ENCODE measurements around the gene PCDHGB4.
"Not testable (repeated sequence)": the region's sequence is repeated elsewhere in the genome, so short reads cannot be mapped to it uniquely, and the experiment has no call there.

PCDHGB4 gene

DNA sequence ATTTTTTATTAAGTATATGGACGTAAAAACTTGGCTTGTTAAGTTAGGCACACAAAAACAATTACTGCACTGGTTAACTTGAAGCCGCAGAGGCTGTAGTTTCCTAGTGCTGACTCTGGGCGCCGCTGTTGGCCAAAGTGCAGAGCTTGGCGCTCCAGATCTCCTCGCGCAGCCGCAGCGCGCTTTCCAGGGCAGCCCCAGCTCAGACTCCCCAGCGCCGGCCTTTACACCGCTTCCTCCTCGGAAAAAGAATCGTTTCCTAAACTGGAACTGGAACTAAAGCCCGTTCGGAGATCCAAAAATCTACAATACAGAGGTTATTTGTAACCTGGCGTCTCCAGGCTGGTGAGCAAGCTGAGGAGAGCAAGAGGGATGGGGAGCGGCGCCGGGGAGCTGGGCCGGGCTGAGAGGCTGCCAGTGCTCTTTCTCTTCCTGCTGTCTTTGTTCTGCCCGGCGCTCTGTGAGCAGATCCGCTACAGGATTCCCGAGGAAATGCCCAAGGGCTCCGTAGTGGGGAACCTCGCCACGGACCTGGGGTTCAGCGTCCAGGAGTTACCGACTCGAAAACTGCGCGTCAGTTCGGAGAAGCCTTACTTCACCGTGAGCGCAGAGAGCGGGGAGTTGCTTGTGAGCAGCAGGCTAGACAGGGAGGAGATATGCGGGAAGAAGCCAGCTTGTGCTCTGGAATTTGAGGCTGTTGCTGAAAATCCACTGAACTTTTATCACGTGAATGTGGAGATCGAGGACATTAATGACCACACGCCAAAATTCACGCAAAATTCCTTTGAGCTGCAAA lies 10.5 kb downstream of the PCDHGB4 start, which contains the start of gene PCDHGB5:
TSS of gene PCDHGB5 (plus strand) at position 192 of the 796 bp plus-strand sequence. CDS start at position 373, 181 bp downstream.
- DNase-seq, result not testable (repeated sequence)

DNA sequence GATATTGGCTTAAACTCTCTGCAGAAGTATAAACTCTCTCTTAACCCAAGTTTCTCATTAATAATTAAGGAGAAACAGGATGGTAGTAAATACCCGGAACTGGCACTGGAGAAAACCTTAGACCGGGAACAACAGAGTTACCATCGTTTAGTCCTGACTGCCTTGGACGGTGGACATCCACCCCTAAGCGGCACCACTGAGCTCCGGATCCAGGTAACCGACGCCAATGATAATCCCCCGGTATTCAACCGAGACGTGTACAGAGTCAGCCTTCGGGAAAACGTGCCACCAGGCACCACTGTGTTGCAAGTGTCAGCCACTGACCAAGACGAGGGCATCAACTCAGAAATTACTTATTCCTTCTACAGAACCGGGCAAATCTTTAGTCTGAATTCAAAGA lies 11.1 kb downstream of the PCDHGB4 start:
- DNase-seq, result no peak

DNA sequence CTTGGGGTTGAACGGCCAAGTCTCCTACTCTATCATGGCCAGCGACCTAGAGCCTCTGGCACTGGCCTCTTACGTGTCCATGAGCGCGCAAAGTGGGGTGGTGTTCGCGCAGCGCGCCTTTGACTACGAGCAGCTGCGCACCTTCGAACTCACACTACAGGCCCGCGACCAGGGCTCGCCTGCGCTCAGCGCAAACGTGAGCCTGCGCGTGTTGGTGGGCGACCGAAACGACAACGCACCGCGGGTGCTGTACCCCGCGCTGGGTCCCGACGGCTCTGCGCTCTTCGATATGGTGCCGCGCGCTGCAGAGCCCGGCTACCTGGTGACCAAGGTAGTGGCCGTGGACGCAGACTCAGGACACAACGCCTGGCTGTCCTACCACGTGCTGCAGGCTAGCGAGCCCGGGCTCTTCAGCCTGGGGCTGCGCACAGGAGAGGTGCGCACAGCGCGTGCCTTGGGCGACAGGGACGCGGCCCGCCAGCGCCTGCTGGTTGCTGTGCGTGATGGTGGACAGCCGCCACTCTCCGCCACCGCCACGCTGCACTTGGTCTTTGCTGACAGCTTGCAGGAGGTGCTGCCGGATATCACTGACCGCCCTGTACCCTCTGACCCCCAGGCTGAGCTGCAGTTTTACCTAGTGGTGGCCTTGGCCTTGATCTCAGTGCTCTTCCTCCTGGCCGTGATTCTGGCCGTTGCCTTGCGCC lies 12.2 kb downstream of the PCDHGB4 start:
- DNase-seq, result no peak

DNA sequence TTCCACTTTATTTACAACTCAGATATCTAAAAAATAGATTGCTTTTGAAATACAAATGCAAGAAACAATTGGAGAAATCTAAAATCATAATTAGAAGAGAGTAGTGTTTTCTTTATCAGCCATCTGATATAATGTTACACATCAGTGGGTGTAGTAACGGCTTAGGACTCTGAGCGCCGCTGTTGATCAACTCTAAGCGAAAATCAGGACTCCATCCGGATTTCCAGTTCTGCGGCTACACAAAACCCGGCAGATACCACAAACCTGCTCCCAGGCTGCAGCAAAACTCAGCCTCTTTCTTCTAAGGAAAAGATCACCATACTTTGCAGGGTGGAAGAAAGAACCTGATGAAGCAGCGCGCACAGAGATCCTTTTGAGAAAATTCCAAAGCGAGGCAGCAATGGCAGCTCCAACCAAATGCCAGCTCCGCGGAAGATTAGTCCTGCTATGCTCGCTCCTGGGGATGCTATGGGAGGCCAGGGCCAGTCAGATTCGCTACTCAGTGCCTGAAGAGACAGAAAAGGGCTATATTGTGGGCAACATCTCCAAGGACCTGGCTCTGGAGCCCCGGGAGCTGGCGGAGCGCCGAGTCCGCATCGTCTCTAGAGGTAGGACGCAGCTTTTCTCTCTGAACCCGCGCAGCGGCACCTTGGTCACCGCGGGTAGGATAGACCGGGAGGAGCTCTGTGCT lies 15.2 kb downstream of the PCDHGB4 start, which contains the start of gene PCDHGA9:
TSS of gene PCDHGA9 (plus strand) at position 226 of the 691 bp plus-strand sequence. CDS start at position 401, 175 bp downstream.
- peak in 2 of 51 donors; percentile 12 to 19 for DNase-seq

DNA sequence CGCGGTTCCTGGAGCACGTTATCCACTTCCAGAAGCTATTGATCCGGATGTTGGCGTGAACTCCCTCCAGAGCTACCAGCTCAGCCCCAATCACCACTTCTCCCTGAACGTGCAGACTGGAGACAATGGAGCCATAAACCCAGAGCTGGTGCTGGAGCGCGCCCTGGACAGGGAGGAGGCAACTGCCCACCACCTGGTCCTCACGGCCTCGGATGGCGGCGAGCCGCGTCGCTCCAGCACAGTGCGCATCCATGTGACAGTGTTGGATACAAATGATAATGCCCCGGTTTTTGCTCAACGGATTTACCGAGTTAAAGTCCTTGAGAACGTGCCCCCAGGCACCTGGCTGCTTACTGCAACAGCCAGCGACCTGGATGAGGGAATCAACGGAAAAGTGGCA lies 15.9 kb downstream of the PCDHGB4 start:
- DNase-seq, result no peak

DNA sequence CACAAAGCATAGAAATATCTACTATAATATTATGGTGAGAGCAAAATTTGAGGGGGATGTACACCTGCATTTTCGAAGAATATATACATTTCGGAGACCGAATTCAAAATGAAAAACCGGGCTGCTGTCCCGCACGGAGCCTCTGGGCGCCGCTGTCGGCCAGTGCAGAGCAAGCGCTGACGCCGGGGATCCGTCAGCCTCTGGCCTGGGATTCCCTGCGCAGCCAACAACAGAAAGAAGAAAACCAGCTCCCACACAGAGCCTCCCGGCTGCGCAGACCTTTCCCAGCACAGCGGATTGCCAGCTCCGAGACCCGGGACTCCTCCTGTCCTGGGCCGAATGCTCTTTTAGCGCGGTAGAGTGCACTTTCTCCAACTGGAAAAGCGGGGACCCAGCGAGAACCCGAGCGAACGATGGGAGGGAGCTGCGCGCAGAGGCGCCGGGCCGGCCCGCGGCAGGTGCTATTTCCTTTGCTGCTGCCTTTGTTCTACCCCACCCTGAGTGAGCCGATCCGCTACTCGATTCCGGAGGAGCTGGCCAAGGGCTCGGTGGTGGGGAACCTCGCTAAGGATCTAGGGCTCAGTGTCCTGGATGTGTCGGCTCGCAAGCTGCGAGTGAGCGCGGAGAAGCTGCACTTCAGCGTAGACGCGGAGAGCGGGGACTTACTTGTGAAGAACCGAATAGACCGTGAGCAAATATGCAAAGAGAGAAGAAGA lies 20.4 kb downstream of the PCDHGB4 start, which contains the start of gene PCDHGB6:
TSS of gene PCDHGB6 (plus strand) at position 232 of the 716 bp plus-strand sequence. CDS start at position 414, 182 bp downstream.
- peak in 1 of 51 donors; percentile 9 for DNase-seq

DNA sequence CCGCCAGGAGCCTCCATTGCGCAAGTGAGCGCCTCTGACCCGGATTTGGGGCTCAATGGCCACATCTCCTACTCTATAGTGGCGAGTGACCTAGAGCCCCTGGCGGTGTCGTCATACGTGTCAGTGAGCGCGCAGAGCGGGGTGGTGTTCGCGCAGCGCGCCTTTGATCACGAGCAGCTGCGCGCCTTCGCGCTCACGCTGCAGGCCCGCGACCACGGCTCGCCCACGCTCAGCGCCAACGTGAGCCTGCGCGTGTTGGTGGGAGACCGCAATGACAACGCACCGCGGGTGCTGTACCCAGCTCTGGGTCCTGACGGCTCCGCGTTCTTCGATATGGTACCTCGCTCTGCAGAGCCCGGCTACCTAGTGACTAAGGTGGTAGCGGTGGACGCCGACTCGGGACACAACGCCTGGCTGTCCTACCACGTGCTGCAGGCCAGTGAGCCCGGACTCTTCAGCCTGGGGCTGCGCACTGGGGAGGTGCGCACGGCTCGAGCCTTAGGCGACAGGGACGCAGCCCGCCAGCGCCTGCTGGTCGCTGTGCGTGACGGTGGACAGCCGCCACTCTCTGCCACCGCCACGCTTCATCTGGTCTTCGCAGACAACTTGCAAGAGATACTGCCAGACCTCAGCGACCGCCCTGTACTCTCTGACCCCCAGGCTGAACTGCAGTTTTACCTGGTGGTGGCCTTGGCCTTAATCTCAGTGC lies 22.3 kb downstream of the PCDHGB4 start:
- DNase-seq, result no peak

DNA sequence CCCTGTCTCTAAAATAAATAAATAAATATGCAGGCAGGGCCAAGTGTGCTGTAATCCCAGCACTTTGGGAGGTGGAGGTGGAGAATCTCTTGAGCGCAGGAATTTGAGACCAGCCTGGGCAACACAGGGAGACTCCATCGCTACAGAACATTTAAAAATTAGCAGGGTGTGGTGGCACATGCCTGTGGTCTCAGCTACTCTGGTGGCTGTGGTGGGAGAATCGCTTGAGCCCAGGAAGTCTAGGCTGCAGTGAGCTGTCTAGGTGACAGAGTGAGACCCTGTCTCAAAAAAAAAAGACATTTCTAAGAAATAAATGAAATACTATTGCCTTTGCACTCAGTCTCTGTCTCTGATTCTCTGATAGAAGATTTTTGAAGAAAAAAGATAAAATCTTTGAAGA lies 24.1 kb downstream of the PCDHGB4 start:
- no peak for DNase-seq

DNA sequence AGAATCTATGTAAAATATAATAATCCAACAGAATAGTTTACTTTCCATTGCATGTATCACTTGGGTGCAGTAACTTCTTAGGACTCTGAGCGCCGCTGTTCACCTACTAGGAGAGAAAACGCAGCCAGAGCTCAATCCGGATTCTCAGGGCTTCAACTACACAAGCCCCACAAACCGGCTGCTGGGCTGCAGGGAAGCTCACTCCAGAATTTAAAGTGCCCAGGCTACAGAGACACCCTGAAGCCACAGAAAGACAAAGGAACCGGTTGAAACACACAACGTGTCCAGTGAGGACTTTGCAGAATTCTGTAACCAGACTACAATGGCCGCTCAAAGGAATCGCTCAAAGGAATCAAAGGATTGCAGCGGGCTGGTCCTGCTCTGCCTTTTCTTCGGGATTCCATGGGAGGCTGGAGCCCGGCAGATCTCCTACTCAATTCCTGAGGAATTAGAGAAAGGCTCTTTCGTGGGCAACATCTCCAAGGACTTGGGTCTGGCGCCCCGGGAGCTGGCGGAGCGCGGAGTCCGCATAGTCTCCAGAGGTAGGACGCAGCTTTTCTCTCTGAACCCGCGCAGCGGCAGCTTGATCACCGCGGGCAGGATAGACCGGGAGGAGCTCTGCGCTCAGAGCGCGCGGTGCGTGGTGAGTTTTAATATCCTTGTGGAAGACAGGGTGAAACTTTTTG lies 25.5 kb downstream of the PCDHGB4 start, which contains the start of gene PCDHGA10:
TSS of gene PCDHGA10 (plus strand) at position 134 of the 686 bp plus-strand sequence. CDS start at position 323, 189 bp downstream.
- peak in 3 of 51 donors; percentile 9 to 20 (median 10) for DNase-seq

DNA sequence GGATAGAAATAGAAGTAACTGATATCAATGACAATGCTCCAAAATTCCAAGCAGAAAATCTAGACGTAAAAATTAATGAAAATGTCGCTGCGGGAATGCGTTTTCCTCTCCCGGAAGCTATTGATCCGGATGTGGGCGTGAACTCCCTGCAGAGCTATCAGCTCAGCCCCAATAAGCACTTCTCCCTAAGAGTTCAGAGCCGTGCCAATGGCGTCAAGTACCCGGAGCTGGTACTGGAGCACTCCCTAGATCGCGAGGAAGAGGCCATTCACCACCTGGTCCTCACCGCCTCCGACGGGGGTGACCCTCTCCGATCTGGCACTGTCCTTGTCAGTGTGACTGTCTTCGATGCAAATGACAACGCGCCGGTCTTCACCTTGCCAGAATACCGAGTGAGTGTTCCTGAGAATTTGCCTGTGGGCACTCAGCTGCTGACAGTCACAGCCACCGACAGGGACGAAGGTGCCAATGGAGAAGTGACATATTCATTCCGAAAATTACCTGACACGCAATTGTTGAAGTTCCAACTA lies 26.1 kb downstream of the PCDHGB4 start:
- DNase-seq, result no peak

DNA sequence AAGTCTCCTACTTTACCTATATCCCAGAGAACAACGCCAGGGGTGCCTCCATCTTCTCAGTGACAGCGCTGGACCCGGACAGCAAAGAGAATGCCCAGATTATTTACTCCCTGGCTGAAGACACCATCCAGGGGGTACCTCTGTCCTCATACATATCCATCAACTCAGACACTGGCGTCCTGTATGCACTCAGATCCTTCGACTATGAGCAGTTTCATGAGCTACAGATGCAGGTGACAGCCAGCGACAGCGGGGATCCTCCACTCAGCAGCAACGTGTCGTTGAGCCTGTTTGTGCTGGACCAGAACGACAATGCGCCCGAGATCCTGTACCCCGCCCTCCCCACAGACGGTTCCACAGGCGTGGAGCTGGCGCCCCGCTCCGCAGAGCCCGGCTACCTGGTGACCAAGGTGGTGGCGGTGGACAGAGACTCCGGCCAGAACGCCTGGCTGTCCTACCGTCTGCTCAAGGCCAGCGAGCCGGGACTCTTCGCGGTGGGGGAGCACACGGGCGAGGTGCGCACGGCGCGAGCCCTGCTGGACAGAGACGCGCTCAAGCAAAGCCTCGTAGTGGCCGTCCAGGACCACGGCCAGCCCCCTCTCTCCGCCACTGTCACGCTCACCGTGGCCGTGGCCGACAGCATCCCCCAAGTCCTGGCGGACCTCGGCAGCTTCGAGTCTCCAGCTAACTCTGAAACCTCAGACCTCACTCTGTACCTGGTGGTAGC lies 27.2 kb downstream of the PCDHGB4 start:
- not testable (repeated sequence) for DNase-seq

DNA sequence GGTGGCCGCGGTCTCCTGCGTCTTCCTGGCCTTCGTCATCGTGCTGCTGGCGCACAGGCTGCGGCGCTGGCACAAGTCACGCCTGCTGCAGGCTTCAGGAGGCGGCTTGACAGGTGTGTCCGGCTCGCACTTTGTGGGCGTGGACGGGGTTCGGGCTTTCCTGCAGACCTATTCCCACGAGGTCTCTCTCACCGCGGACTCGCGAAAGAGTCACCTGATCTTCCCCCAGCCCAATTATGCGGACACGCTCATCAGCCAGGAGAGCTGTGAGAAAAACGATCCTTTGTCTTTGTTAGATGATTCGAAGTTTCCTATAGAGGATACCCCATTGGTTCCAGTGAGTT lies 27.7 kb downstream of the PCDHGB4 start:
- DNase-seq, result not testable (repeated sequence)

DNA sequence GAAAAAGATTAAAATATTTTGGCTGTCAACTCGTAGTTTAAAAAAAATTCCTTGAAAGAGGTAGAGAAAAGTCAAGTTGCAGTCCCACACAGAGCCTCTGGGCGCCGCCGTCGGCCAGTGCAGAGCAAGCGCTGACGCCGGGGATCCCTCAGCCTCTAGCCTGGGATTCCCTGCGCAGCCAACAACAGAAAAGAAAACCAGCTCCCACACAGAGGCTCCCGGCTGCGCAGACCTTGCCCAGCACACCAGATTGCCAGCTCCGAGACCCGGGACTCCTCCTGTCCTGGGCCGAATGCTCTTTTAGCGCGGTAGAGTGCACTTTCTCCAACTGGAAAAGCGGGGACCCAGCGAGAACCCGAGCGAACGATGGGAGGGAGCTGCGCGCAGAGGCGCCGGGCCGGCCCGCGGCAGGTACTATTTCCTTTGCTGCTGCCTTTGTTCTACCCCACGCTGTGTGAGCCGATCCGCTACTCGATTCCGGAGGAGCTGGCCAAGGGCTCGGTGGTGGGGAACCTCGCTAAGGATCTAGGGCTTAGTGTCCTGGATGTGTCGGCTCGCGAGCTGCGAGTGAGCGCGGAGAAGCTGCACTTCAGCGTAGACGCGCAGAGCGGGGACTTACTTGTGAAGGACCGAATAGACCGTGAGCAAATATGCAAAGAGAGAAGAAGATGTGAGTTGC lies 30.1 kb downstream of the PCDHGB4 start, which contains the start of gene PCDHGB7:
TSS of gene PCDHGB7 (plus strand) at position 184 of the 679 bp plus-strand sequence. CDS start at position 367, 183 bp downstream.
- peak in 16 of 51 donors; percentile 4 to 59 (median 27) for DNase-seq

DNA sequence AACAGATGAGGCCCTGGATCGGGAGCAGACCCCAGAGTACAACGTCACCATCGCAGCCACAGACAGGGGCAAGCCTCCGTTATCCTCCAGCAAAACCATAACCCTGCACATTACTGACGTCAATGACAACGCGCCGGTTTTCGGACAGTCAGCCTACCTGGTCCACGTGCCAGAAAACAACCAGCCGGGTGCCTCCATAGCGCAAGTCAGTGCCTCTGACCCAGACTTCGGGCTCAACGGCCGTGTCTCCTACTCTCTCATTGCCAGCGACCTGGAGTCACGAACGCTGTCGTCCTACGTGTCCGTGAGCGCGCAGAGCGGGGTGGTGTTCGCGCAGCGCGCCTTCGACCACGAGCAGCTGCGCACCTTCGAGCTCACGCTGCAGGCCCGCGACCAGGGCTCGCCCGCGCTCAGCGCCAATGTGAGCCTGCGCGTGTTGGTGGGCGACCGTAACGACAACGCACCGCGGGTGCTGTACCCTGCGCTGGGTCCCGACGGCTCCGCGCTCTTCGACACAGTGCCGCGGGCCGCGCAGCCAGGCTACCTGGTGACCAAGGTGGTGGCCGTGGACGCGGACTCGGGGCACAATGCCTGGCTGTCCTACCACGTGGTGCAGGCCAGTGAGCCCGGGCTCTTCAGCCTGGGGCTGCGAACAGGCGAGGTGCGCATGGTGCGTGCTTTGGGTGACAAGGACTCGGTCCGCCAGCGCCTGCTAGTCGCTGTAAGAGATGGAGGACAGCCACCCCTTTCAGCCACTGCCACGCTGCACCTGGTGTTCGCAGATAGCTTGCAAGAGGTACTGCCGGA lies 31.8 kb downstream of the PCDHGB4 start:
- no peak for DNase-seq

DNA sequence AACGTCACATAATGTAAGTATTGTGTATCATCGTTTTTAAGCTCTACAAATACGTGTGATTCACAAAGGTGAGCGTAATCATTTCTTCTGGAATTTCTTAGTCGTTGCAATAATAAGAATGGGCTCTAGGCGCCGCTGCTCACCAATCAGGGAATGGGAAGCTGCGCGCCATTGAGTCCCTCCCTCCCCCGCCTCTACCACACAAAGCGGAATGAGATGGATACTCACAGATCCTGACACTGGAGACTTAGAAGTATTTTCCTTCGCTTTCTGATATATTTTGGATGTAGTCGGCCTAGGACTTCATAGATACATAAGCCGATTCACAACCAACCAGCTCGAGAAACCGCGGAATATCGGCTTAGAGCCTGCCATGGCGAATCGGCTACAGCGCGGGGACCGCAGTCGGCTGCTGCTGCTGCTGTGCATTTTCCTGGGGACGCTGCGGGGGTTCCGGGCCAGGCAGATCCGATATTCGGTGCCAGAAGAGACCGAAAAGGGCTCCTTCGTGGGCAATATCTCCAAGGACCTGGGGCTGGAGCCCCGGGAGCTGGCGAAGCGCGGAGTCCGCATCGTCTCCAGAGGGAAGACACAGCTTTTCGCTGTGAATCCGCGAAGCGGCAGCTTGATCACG lies 33.5 kb downstream of the PCDHGB4 start, which contains the start of gene PCDHGA11:
TSS of gene PCDHGA11 (plus strand) at position 197 of the 634 bp plus-strand sequence. CDS start at position 374, 177 bp downstream.
- DNase-seq, result no peak

DNA sequence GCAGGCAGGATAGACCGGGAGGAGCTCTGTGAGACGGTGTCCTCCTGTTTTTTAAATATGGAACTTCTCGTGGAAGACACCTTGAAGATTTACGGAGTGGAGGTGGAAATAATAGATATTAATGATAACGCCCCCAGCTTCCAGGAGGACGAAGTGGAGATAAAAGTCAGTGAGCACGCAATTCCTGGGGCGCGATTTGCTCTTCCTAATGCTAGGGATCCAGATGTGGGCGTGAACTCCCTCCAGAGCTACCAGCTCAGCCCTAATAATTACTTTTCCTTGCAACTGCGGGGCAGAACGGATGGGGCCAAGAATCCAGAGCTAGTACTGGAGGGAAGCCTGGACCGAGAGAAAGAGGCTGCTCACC lies 34.0 kb downstream of the PCDHGB4 start:
- DNase-seq, result no peak
